Activated CD8-positive, alpha-beta memory T cell treated with anti-CD3 and anti-CD28 coated beads, Interleukin-2, amount 10 ng/mL, durations not matched to agents 7 days and 5 days (primary cell): ENCODE data around the gene EIF3L. TPM values are rescaled to one million over a fixed set of nuclear protein-coding genes. Genes with fewer than 3 reads are reported as not detected.

ENCODE experiments used
- ATAC-seq: fragments of 150-1000 bp; cut with Tn5 transposase; one replicate; pipeline ENCODE4 v1.10.0; 2021; ENCODE audit warnings: moderate library complexity
- CTCF ChIA-PET: fragments of 350-600 bp; sonication (Branson Sonifier 250); formaldehyde crosslinking; loops from one replicate; lab custom pipeline; 2021; ENCODE audit warnings: antibody characterized with exemption; lab: Charles Lee
- DNase-seq: peaks from one replicate; pipeline ENCODE4 v3.0.0-alpha.2; 2020
- H3K27ac Mint-ChIP-seq: one replicate; pipeline ENCODE4 v1.8.0; 2021; ENCODE audit warnings: mild to moderate bottlenecking, mixed read lengths
- H3K27me3 Mint-ChIP-seq: one replicate; pipeline ENCODE4 v1.8.0; 2021; ENCODE audit warnings: mixed read lengths
- H3K36me3 Mint-ChIP-seq: one replicate; pipeline ENCODE4 v1.8.0; 2021; ENCODE audit warnings: mild to moderate bottlenecking, mixed read lengths
- H3K4me1 Mint-ChIP-seq: one replicate; pipeline ENCODE4 v1.8.0; 2021; ENCODE audit warnings: mixed read lengths
- H3K4me3 Mint-ChIP-seq: one replicate; pipeline ENCODE4 v1.8.0; 2021; ENCODE audit warnings: mild to moderate bottlenecking, moderate library complexity, mixed read lengths
- H3K9me3 Mint-ChIP-seq: one replicate; pipeline ENCODE4 v1.8.0; 2022; ENCODE audit warnings: low read depth, mixed read lengths
- total RNA-seq, 2 experiments: library from RNA; stranded (reverse); gene quantifications; one replicate each; pipeline ENCODE4 v1.2.3, GENCODE V29; 2021

The EIF3L gene
- total RNA-seq, 2 experiments from 2014 or later: 218 to 370 TPM

DNA sequence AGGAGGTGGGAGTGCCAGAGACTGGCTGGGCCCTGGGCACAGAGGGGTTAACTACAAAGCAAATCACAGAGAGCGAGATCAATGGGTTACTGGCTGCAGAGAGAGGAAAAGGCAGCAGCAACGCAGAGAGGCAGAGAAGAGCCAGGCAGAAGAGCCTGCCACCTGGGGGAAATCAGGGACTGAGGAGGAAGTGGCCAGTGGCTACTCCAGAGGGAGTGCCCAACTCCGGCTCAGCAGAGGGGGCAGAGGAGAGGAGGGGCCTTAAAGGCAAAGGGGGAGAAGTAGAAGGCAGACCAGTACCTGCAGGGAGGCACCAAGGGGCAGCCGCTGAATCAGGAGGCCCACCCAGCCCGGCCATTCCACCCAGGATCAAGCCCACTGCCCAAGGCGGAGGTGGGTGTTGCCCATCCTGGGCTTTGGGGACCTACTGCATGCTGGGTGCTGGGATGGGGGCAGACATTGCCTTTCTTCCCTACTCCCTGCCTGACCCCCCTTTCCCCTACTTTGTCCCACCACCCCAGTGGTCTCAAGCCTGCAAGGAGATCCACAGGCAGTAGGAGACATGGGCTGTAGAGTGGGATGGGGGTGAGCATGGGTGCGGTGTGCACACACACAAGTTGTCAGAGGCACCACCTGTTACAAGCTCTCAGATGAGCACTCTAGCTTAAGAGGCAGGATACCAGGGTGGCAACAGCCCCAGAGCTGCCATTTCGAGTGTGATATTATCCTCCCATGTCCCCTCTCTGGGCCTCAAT, 27.0 kb upstream of the EIF3L start:
- peaks cover 36% of the 10 kb centered on the region for H3K27me3 Mint-ChIP-seq
- ATAC-seq: no peak
- peaks cover 25% of the 10 kb centered on the region for H3K4me1 Mint-ChIP-seq
- no peak for DNase-seq
- no peak overlapping the region for H3K4me3 Mint-ChIP-seq
- H3K36me3 Mint-ChIP-seq: no peaks in the 10 kb centered on the region
- H3K9me3 Mint-ChIP-seq: no peaks in the 10 kb centered on the region
- H3K27ac Mint-ChIP-seq: no peak overlapping the region
- CTCF ChIA-PET: interaction anchor here (0.6 to 5.0 kb wide), 2 partner anchors 41 to 123 kb away, joined by 3 to 23 read pairs; no protein-coding TSS in a partner anchor

DNA sequence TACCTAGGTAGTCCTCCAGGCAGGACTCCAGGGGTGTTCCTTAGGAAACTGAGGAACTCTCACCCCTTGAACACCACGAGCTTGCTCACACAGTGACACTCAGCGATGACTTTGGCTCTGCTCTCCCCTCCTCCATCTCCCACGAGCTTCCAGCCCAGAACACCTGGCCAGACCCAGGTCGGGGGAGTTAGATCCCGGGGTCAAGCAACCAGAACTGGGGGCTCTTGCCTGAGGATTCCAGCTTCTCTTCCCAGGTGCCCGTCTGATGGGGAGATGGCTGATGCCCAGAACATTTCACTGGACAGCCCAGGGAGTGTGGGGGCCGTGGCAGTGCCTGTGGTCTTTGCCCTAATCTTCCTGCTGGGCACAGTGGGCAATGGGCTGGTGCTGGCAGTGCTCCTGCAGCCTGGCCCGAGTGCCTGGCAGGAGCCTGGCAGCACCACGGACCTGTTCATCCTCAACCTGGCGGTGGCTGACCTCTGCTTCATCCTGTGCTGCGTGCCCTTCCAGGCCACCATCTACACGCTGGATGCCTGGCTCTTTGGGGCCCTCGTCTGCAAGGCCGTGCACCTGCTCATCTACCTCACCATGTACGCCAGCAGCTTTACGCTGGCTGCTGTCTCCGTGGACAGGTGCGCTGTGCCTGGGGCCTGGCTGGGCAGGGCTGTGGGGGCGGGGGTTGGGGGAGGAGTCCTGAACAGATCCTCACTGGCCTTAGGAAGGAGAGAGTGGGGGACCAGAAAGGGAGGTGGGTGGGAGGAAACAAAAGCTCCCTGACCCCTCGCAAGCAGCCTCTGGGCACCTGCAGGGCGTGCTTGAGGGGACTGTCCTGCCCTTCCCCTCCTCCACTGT, 25.9 kb upstream of the EIF3L start, which contains the start of gene GALR3:
TSS of gene GALR3 (plus strand) at position 249 of the 852 bp plus-strand sequence. CDS start at position 274, 25 bp downstream.
- no peaks in the 10 kb centered on the region for H3K9me3 Mint-ChIP-seq
- peaks cover 15% of the 10 kb centered on the region for H3K4me1 Mint-ChIP-seq
- H3K36me3 Mint-ChIP-seq: peaks cover 4% of the 10 kb centered on the region
- H3K27ac Mint-ChIP-seq: no peak within 1 kb of the TSS
- CTCF ChIA-PET: interaction anchor here (0.7 to 5.0 kb wide), 4 partner anchors 16 to 190 kb away, joined by 3 to 23 read pairs (median 4); no protein-coding TSS in a partner anchor
- H3K4me3 Mint-ChIP-seq: peak within 1 kb of the TSS; percentile 69
- H3K27me3 Mint-ChIP-seq: peaks cover 36% of the 10 kb centered on the region
- ATAC-seq (no peak), DNase-seq (no peak)

DNA sequence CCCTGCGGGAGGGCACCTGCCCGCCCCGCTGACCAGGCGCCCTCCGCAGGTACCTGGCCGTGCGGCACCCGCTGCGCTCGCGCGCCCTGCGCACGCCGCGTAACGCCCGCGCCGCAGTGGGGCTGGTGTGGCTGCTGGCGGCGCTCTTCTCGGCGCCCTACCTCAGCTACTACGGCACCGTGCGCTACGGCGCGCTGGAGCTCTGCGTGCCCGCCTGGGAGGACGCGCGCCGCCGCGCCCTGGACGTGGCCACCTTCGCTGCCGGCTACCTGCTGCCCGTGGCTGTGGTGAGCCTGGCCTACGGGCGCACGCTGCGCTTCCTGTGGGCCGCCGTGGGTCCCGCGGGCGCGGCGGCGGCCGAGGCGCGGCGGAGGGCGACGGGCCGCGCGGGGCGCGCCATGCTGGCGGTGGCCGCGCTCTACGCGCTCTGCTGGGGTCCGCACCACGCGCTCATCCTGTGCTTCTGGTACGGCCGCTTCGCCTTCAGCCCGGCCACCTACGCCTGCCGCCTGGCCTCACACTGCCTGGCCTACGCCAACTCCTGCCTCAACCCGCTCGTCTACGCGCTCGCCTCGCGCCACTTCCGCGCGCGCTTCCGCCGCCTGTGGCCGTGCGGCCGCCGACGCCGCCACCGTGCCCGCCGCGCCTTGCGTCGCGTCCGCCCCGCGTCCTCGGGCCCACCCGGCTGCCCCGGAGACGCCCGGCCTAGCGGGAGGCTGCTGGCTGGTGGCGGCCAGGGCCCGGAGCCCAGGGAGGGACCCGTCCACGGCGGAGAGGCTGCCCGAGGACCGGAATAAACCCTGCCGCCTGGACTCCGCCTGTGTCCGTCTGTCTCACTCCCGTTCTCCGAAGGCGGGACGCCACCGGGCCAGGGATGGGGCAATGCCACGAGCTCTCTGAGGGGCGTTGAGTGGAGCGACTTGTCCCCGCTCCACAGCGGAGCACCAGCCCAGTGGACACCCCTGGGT, 24.3 kb upstream of the EIF3L start:
- peaks cover 10% of the 10 kb centered on the region for H3K36me3 Mint-ChIP-seq
- peak overlapping the region; percentile 69 for H3K4me3 Mint-ChIP-seq
- no peaks in the 10 kb centered on the region for H3K9me3 Mint-ChIP-seq
- H3K4me1 Mint-ChIP-seq: peaks cover 9% of the 10 kb centered on the region
- DNase-seq (no peak), ATAC-seq (peak; percentile 72)
- H3K27ac Mint-ChIP-seq: no peak overlapping the region
- CTCF ChIA-PET: interaction anchor here (0.6 to 5.0 kb wide), 6 partner anchors 10 to 140 kb away, joined by 3 to 23 read pairs (median 4); partner anchors contain the start of gene ANKRD54
- H3K27me3 Mint-ChIP-seq: peaks cover 24% of the 10 kb centered on the region

DNA sequence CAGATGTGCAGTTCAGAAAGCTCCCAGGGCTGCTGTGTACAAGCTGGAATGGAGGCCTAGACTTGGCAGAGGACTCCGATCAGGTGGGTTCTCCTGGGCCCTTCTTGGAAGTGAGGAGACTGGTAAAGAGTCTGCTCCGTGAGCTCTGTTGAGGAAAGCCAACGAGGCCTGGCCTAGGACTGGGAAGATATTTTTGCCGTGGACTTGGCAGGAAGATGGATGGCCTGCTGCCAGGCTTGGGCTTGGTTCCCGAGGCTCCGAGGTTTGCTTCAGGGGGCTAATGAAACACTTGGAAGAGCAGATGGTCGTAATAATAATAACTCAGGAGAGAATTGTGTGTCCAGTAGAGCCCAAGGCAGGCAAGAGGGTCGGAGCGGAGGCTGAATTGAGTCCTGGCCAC, 22.2 kb upstream of the EIF3L start:
- Mint-ChIP-seq H3K36me3 (peaks cover 21% of the 10 kb centered on the region), H3K4me3 (no peak overlapping the region), H3K27me3 (peaks cover 9% of the 10 kb centered on the region), H3K9me3 (no peaks in the 10 kb centered on the region), H3K4me1 (peaks cover 13% of the 10 kb centered on the region), H3K27ac (no peak overlapping the region)
- DNase-seq (no peak), ATAC-seq (no peak)
- CTCF ChIA-PET: interaction anchor here (3.2 to 5.0 kb wide), 2 partner anchors 9 to 36 kb away, joined by 20 to 23 read pairs; no protein-coding TSS in a partner anchor

DNA sequence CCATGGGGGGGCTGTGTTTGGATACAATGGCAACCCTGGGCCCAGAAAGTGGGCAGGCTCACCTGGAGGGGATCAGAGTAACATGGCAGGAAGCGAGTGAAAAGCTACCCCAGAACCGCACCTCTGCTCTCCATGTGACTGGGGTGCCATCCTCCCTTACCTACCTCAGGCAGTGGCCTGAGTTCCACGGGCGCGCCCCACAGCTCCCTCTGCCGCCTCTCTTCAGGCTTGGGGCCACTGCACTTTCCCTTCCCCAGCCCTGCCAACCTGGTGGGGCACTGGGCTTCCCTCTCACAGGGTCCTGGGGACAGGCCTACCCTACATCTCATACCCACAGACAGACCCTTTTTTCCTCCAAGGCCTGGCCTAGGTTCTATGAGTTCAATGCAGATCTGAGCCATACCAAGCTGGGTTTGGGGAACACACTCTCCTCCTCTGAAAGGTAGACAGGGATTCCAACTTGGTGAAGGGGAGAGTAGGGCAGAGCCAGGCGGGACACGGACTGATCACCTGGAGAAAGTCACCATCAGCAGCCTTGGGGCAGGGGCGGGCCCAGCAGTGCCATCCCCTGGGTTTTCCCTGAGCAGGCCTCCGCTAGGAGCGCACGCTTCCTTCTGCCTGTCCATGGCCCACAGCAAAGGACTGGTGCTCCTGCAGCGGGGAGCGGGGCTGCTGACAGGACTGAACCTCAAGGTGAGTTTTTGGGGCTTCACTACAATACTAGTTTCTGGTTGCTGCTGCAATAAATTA, 19.0 kb upstream of the EIF3L start:
- no peak for DNase-seq
- peaks cover 23% of the 10 kb centered on the region for H3K36me3 Mint-ChIP-seq
- ATAC-seq: no peak
- H3K4me3 Mint-ChIP-seq: no peak overlapping the region
- no peaks in the 10 kb centered on the region for H3K27me3 Mint-ChIP-seq
- H3K4me1 Mint-ChIP-seq: peaks cover 9% of the 10 kb centered on the region
- no peak overlapping the region for H3K27ac Mint-ChIP-seq
- CTCF ChIA-PET: no interaction called here
- H3K9me3 Mint-ChIP-seq: no peaks in the 10 kb centered on the region

DNA sequence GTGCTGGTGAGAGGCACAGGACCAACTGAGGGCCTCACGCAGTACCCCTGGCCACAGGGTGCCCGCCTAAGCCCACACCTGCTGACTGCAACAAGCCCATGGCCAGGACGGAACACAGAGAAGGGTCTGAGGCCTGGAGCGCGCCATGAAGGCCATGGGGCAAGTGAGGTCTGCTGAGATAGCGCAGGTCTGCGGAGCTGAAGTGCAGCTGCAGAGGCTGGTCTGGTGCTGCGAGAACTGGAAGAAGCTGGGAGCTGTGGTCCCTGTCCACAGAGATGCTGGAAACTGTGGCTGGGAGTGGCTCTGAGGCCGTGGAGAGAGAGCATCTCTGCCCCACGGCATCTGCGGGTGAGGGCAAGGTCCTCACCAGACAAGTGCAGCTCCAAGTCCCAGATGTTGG, 17.7 kb upstream of the EIF3L start:
- CTCF ChIA-PET: no interaction called here
- DNase-seq (no peak), ATAC-seq (no peak)
- H3K36me3 Mint-ChIP-seq: peaks cover 23% of the 10 kb centered on the region
- no peak overlapping the region for H3K4me3 Mint-ChIP-seq
- no peaks in the 10 kb centered on the region for H3K27me3 Mint-ChIP-seq
- no peak overlapping the region for H3K27ac Mint-ChIP-seq
- peaks cover 4% of the 10 kb centered on the region for H3K4me1 Mint-ChIP-seq
- H3K9me3 Mint-ChIP-seq: no peaks in the 10 kb centered on the region

DNA sequence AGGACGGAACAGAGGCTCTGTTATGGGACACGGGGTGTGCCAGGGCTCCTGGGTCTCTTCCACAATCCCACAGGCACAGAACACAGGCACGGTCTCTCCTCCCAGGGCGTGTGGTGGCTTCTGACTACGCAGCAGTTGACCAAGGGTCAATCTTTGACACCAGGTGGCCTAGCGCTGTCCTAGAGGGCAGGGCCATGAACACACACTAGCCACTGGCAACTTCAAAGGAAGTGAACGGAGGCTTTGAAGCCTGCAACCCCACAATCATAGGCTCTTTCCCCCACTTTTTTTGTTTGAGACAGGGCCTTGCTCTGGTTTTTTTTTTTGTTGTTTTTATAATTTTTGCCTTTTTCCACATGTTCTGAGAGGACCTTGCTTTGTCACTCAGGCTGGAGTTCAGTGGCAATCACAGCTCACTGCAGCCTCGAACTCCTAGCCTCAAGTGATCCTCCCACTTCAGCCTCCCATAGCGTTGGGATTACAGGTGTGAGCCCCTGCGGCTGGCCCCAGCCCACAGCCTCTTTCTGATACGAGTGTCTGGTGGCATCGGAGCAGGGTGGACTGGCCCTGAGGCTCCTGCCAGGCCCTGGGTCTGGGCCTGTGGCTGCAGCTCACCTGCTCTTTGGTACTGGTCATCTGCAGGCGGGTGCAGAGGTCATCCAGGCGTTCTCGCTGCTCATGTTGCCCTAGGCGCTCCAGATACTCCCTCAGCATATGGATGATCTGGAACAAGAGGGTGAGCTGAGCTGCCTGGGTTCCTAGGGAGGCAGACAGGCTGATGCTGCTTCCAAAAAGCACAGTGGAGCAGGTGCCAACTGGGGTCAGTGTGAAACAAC, 17.0 kb upstream of the EIF3L start:
- Mint-ChIP-seq H3K4me1 (peaks cover 4% of the 10 kb centered on the region), H3K36me3 (peaks cover 23% of the 10 kb centered on the region), H3K9me3 (no peaks in the 10 kb centered on the region)

DNA sequence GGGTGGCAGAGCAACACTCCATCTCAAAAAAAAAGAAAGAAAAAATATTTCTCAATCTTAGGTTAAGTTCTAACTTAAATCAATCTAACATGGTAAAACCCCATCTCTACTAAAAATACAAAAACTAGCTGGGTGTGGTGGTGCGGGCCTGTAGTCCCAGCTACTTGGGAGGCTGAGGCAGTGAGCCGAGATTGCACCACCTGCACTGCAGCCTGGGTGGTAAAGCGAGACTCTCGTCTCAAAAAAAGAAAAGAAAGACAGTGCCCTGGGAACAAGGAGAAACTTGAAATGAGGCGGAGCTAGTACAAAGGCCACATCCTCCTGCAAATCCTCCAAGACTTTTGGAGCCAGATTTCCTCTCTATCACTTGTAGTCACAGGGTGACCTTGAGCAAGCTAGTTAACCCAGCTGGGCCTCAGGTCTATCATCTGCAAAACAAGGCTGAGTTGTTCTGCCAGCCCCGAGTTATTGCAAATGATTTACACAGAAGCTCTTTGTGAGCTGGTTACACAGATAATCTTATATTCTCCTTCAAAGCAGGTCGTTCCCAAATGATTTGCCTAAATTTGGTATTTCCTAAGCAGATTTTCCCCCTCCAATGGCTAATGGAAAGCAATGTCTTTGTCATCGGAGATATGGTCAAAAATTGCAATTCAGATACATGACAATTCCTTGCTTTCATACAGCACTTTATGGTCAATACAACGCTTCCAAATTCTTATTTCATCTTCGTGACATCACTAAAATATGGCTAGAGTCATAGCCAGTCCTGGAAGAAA, 7.0 kb upstream of the EIF3L start:
- CTCF ChIA-PET: interaction anchor here (0.7 to 4.2 kb wide), 3 partner anchors 14 to 23 kb away, joined by 3 to 37 read pairs (median 4); no protein-coding TSS in a partner anchor
- peaks cover 14% of the 10 kb centered on the region for H3K36me3 Mint-ChIP-seq
- no peak for ATAC-seq
- H3K27me3 Mint-ChIP-seq: no peaks in the 10 kb centered on the region
- peaks cover 22% of the 10 kb centered on the region for H3K4me1 Mint-ChIP-seq
- no peak overlapping the region for H3K27ac Mint-ChIP-seq
- peak overlapping the region; percentile 70 for H3K4me3 Mint-ChIP-seq
- no peaks in the 10 kb centered on the region for H3K9me3 Mint-ChIP-seq
- DNase-seq: no peak

More for the DNA sequence above, 17.0 kb upstream of the EIF3L start:
- DNase-seq (no peak), ATAC-seq (no peak)
- Mint-ChIP-seq H3K4me3 (no peak overlapping the region), H3K27me3 (no peaks in the 10 kb centered on the region), H3K27ac (no peak overlapping the region)
- CTCF ChIA-PET: no interaction called here

DNA sequence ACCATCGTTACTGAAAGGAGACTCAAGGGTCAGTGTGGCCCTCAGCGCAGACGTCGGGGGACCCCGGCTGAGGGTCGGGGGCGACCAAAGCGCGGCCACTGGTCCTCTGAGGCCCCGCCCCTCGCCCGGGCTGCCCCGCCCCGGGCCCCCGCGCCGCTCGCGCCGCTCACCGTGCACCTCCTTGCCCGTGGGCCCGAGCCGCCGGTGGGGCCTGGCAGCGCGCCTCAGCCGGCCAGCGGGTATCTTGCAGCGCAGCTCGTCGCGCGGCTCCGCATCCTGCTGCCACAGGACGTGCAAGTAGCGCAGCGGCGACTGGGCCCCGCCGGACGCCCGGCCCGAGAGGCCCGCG, 5.5 kb upstream of the EIF3L start:
- Mint-ChIP-seq H3K9me3 (no peaks in the 10 kb centered on the region), H3K4me3 (peak overlapping the region; percentile 92), H3K4me1 (peaks cover 32% of the 10 kb centered on the region), H3K27me3 (no peaks in the 10 kb centered on the region), H3K36me3 (peaks cover 15% of the 10 kb centered on the region), H3K27ac (peak overlapping the region; percentile 91)
- CTCF ChIA-PET: interaction anchor here (1.0 to 4.2 kb wide), 12 partner anchors 18 to 210 kb away, joined by 3 to 37 read pairs (median 5); partner anchors contain the start of genes C22orf23 and POLR2F
- DNase-seq (peak; percentile 74), ATAC-seq (peak; percentile 52)

DNA sequence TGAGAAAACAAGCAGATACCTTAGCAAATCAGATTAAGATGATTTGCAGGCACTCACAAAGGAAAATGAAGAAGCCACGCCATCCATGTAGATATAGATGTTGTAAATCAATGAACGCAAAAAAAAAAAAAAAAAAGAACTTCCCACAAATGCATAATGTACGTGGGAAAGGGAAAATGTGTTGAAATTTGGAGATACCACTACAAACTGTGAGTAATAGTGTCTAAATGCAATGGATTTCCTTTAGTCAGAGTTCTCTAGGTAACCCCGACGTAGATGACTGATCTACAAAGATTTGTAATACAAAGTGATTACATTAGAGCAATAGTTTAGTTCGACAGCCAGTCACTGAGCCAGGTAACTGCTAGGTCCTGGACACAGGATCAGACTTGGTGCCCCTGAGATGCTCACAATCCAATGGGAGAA, 4.3 kb upstream of the EIF3L start:
- Mint-ChIP-seq H3K27me3 (no peaks in the 10 kb centered on the region), H3K4me3 (peak overlapping the region; percentile 92), H3K9me3 (no peaks in the 10 kb centered on the region), H3K4me1 (peaks cover 37% of the 10 kb centered on the region), H3K27ac (peak overlapping the region; percentile 83), H3K36me3 (peaks cover 11% of the 10 kb centered on the region)
- CTCF ChIA-PET: interaction anchor here (1.0 to 4.2 kb wide), 8 partner anchors 17 to 212 kb away, joined by 3 to 37 read pairs (median 4); partner anchors contain the start of genes C22orf23 and POLR2F
- no peak for ATAC-seq
- no peak for DNase-seq
